Sigmoid colon (tissue), 3 donors: ENCODE data around the gene SLX4IP.

Experiments
- POLR2A ChIP-seq, 2 donors: fragments of 450-650 bp; IDR thresholded peaks; one replicate each; pipeline ENCODE4 v1.6.1; 2016; ENCODE audit warnings: antibody characterized with exemption in 2 of 2, mild to moderate bottlenecking in 2 of 2, moderate library complexity in 2 of 2
- TF ChIP-seq, protein P1 (sequence below), 4 experiments: fragments of 450-650 bp in 3 of 4; fragments of 200-600 bp in 1 of 4; IDR thresholded peaks; one replicate each; pipeline ENCODE4 v1.5.1; 2016 to 2019; ENCODE audit warnings: antibody characterized with exemption in 4 of 4, mild to moderate bottlenecking in 3 of 4, moderate library complexity in 2 of 4

DNA sequence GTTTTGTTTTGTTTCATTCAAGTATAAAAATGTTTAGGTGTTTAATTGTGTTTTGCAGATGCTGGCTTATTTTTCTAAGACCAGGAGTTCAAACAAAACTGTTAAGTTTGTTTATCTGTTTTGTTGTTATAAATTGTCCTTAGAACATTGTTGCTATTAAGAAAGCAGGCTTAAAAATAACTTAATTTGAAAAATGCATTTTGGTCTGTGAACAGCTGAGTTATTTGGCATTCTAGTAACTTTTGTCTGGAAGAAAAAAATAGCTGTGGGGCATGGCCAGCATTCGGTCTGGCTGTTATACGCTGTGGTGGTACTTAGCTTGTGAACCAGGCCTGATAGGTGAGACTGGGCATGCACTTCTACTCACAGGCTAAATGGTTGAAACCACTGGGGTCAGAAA is 37.8 kb downstream of the SLX4IP start:
- TF ChIP-seq, protein P1, sequence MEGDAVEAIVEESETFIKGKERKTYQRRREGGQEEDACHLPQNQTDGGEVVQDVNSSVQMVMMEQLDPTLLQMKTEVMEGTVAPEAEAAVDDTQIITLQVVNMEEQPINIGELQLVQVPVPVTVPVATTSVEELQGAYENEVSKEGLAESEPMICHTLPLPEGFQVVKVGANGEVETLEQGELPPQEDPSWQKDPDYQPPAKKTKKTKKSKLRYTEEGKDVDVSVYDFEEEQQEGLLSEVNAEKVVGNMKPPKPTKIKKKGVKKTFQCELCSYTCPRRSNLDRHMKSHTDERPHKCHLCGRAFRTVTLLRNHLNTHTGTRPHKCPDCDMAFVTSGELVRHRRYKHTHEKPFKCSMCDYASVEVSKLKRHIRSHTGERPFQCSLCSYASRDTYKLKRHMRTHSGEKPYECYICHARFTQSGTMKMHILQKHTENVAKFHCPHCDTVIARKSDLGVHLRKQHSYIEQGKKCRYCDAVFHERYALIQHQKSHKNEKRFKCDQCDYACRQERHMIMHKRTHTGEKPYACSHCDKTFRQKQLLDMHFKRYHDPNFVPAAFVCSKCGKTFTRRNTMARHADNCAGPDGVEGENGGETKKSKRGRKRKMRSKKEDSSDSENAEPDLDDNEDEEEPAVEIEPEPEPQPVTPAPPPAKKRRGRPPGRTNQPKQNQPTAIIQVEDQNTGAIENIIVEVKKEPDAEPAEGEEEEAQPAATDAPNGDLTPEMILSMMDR (IDR thresholded peaks at IDR 0.05), result no peak
- no peak for TF ChIP-seq POLR2A (IDR thresholded peaks at IDR 0.05)
